Ramos (cell line): Measurements from ENCODE around the gene ARHGEF28.

Source experiments
- in situ Hi-C: fragments of 300-500 bp; cut with MboI; formaldehyde crosslinking; loops from one replicate; pipeline ENCODE4 v1.14.3; 2022; ENCODE audit warnings: low sequenced_read_pairs; ENCODE audit not compliant: unreplicated experiment

The ARHGEF28 gene

DNA sequence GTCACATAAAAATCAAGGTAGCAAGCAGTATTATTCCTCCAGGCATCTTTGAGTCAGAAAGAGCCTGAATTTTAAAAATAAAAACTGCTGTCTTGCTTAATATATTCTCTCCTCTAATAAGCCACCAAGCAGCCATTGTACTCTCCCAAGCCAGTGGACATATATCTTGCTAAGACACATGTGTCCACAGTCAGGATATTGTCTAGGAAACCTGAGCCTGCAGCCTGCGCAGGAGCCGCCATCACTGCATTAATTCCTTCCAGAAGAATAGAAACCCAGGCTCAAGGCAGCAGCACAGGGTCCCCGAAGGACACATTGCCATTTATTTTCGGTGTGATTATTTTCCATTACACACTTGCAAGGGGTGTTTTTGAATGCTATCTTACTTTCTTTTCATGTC, 345.3 kb downstream of the ARHGEF28 start:
- in situ Hi-C loops, result no loop called here

- in situ Hi-C loops, result no loop called here
These were observed 347.1 kb downstream of the ARHGEF28 start for GRCh38 chr5:73973135-73973534.

GRCh38 chr5:73974871-73975360, 348.9 kb downstream of the ARHGEF28 start:
- in situ Hi-C loops, result no loop called here

DNA sequence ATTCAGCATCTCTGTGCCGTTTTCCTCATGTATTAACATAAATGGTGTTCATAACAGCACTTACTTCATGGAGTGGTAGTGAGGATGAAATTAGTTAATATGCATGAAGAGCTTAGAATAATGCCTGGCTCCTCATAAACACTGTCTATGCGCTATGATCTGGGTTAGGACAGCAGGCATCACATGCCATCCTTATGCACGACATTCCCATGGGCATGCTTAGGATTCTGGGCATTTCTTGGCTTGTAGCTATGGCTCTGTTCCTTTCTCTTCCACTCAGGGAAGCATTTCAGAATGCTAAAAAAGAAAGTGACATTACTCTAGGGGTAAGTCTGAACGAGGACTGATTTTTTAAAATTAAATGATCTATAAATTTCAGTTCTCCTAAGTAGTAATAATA, 349.8 kb downstream of the ARHGEF28 start:
- in situ Hi-C loops, result no loop called here

- in situ Hi-C loops, result no loop called here
These were observed 351.1 kb downstream of the ARHGEF28 start for GRCh38 chr5:73977146-73977545.

DNA sequence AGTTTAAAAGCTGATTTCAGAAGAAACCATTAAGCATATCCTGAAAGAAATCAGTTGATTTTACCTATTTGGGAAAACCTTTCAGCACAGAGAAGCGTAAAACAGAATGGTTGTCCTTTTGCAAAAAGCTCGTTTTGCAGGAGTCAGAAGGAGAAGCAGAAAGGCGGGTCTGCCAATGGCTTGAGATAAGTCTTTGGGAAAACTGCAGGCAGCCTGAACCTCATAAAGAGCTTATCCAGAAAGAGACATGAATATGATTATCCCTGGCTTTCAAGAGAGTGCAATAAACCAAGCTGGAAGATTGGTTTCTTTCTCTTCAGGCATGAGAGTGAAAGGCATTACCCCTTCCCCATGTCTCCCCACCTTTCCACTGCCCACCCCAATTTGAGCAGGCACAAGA, 353.3 kb downstream of the ARHGEF28 start:
- in situ Hi-C loops, result no loop called here

DNA sequence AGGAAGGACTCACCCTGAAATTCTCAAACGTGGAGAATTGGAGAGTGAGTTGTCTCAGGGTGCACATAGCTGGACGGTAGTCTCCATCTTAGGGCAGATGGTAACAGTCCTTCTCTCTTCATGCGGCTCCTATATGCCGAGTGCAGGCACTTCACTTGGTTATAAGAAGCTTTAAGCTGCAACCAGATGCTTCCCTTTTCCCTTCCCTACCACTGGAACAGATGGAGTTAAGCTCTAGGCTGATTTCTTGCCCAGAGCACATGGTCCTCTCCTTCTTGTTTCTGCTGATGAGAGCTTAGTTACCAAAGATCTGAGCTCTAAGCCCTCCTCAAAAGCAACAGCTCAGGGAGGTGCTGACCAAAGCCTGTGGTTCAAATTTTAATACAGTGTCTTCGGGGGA, 355.7 kb downstream of the ARHGEF28 start:
- in situ Hi-C loops, result no loop called here

DNA sequence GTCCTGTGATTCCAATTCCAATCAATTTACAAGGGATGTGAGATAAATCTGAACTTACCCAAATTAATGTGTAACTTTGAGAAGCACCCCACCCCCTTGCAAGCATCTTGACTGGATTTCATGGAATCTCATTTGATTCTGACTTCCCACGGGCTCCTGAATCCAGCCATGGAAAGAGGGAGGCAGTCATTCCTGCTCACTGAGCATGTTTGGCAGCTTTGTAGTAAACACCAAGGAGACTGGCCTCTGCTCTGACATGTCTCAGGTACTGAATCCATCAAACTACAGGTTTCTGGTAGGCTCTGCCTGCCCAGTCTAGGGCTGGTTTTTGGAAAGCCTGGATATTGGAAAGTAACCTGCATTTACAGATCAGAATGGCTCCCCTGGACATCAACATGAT, 357.6 kb downstream of the ARHGEF28 start:
- in situ Hi-C loops, result no loop called here

GRCh38 chr5:73985145-73985544, 359.1 kb downstream of the ARHGEF28 start:
- in situ Hi-C loops, result no loop called here

DNA sequence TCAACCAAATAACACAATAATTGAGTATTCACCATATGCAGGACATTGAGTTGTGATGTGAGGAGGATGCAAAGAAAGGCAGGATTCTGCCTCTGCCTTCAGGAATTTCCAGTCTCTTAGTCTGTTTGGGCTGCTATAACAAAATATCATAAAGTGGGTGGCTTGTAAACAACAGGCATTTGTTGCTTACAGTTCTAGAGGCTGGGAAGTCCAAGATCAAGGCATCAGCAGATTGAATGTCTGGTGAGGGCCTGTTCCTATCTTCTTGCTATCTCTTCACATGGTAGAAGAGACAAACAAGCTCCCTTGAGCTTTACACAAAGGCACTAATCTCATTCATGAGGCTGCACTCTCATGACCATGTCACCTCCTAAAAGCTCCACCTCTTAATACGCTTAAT, 360.7 kb downstream of the ARHGEF28 start:
- in situ Hi-C loops, result no loop called here

DNA sequence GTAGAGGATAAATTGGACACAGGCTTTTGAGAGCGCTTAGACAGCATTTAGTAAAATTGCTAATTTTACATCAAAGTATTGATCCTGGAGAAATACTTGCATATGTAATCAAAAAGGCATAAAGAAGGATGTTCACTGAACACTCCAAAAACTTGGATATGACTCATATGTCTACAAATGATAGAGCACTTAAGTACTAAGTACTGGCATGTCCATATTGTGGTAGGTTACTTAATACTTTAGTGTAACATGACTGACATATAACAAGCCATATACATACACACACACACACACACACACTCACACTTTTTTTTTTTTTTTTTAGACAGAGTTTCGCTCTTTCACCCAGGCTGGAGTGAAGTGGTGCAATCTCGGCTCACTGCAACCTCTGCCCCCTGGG, 361.9 kb downstream of the ARHGEF28 start:
- in situ Hi-C loops, result no loop called here

DNA sequence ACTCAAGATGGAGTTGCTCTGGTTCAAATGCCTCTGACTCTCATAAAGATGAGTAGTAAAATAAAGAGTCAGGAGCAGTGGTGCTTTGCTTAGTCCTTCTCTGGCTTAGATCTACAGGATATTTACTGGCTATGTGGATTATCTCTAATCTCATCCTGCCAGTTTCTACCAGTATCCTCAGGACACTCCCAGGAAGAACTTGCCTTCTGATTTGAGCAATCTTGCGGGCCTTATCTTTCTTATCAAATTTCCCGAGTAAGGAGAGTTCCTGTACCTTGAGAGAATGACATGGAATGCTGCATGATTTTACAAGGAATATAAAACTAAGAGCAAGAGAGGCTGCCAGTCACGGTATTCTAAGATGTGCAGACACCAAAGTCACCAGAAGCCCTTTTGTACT, 364.0 kb downstream of the ARHGEF28 start:
- in situ Hi-C loops, result no loop called here
